Measurements from ENCODE around the gene COPA. TPM values are rescaled to one million over a fixed set of nuclear protein-coding genes. Genes with fewer than 3 reads are reported as not detected.

Gene COPA
- total RNA-seq, 1 donor from 2014 or later, result 281 TPM

DNA sequence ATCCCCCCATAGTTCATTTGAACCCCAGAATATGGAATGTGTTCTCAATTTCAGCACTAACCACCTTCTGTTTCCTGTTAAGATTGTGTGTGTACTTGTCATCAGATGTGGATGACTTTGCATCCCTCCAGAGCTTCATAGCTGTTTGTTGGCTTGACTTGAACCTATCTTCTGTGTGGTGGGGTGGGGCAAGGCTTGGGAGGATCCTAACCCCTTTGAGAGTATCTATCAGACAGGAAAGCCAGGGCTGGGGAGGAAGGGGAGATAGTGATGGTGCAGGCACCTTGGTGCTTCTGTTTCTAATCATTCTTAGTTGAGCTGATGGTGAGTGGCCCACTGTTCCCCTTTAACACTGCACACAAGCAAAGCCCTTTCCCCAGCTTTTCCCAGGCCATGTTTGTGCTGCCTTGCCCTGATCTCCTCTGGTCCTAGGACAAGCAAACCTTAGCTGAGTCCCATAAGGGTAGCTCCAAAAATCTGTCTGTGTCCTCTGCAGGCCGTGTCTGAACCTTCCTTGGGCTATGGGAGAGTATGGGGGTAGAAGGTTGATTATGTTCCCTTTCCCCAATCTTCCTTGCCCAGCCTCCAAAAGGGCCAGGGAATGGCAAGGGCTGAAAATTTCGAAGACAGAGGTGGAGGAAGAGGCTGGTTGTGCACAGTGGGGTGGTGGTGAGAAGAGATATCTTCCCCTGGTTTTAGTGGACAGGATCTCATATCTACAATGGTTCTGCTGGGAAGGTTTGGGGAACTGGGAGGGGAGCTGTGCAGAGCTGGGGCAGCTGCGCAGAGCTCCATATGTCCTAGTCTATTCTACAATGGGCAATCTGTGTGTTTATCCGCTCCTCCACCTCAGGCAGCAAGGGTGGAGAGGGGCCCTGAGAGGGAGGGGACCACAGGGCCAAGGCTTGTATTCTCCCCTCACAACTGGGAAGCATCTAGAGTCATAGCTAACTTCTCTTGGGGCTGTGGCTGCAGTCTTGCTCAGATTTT, 25.2 kb upstream of the COPA start:
- FAIRE-seq, result no peak
- peaks cover 4% of the 10 kb centered on the region for H3K36me3 Mint-ChIP-seq (ENCODE audit: low read depth, unreplicated experiment)
- Histone ChIP-seq H3K27ac (ENCODE audit: low read depth, low read length) (no peak overlapping the region), H3K4me1 (ENCODE audit: insufficient read depth, low read length) (no peaks in the 10 kb centered on the region), H3K4me3 (ENCODE audit: insufficient read depth, low read depth, low read length) (no peak overlapping the region), H3K27me3 (ENCODE audit: insufficient read depth, low read length) (no peaks in the 10 kb centered on the region), H3K9ac (ENCODE audit: low read length) (no peak overlapping the region), H3K4me2 (ENCODE audit: low read length) (no peak overlapping the region), H4K20me1 (ENCODE audit: insufficient read depth, low read length) (no peaks in the 10 kb centered on the region), H3K9me3 (ENCODE audit: insufficient read depth, low read depth, low read length) (no peaks in the 10 kb centered on the region), H3K79me2 (ENCODE audit: insufficient read depth, low read length) (no peaks in the 10 kb centered on the region), H3K36me3 (ENCODE audit: insufficient read depth, low read length) (no peaks in the 10 kb centered on the region), H2AFZ (ENCODE audit: low read depth, low read length) (no peak overlapping the region)
- TF ChIP-seq EZH2 (IDR thresholded peaks at IDR 0.05; ENCODE audit: insufficient read depth, low read length), result no peak
- TF ChIP-seq, protein P1, sequence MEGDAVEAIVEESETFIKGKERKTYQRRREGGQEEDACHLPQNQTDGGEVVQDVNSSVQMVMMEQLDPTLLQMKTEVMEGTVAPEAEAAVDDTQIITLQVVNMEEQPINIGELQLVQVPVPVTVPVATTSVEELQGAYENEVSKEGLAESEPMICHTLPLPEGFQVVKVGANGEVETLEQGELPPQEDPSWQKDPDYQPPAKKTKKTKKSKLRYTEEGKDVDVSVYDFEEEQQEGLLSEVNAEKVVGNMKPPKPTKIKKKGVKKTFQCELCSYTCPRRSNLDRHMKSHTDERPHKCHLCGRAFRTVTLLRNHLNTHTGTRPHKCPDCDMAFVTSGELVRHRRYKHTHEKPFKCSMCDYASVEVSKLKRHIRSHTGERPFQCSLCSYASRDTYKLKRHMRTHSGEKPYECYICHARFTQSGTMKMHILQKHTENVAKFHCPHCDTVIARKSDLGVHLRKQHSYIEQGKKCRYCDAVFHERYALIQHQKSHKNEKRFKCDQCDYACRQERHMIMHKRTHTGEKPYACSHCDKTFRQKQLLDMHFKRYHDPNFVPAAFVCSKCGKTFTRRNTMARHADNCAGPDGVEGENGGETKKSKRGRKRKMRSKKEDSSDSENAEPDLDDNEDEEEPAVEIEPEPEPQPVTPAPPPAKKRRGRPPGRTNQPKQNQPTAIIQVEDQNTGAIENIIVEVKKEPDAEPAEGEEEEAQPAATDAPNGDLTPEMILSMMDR (IDR thresholded peaks at IDR 0.05; ENCODE audit: insufficient read depth, low read depth, low read length), result no peak
- no peaks in the 10 kb centered on the region for H3K4me1 Mint-ChIP-seq (ENCODE audit: low read depth, unreplicated experiment)
- H3K9me3 Mint-ChIP-seq (ENCODE audit: unreplicated experiment), result no peaks in the 10 kb centered on the region
- no peak overlapping the region for H3K27ac Mint-ChIP-seq (ENCODE audit: unreplicated experiment)
- peaks cover 10% of the 10 kb centered on the region for H3K27me3 Mint-ChIP-seq (ENCODE audit: low read depth, unreplicated experiment)
- no peak overlapping the region for H3K4me3 Mint-ChIP-seq (ENCODE audit: unreplicated experiment)
- DNase-seq (ENCODE audit: low read depth), result no peak

DNA sequence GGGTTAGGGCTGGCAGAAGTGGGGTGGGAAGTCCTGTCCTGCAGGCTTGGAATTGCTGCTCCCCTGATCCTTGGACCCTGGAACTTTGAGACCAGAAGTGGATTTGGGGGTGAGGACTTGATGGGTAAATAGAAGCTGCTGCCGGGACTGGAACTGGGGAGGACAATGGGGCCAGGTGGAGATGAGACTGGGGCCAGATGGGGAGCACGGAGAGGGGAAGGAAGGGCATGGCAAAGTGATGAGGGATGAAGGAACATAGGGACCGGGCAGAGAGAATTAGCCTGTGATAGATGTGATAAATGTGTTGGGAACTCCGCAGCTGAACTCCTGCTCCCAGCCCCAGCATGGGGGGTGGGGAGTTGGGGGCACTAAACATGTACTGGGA, 24.5 kb upstream of the COPA start:
- H3K9me3 ChIP-seq (ENCODE audit: insufficient read depth, low read depth, low read length), result no peaks in the 10 kb centered on the region
- FAIRE-seq (no peak), DNase-seq (ENCODE audit: low read depth) (no peak)
- Mint-ChIP-seq H3K27me3 (ENCODE audit: low read depth, unreplicated experiment) (peaks cover 10% of the 10 kb centered on the region), H3K4me3 (ENCODE audit: unreplicated experiment) (no peak overlapping the region), H3K9me3 (ENCODE audit: unreplicated experiment) (no peaks in the 10 kb centered on the region), H3K36me3 (ENCODE audit: low read depth, unreplicated experiment) (peaks cover 4% of the 10 kb centered on the region), H3K4me1 (ENCODE audit: low read depth, unreplicated experiment) (peaks cover 2% of the 10 kb centered on the region), H3K27ac (ENCODE audit: unreplicated experiment) (no peak overlapping the region)
- no peak overlapping the region for H3K4me2 ChIP-seq (ENCODE audit: low read length)
- no peaks in the 10 kb centered on the region for H3K79me2 ChIP-seq (ENCODE audit: insufficient read depth, low read length)
- H3K36me3 ChIP-seq (ENCODE audit: insufficient read depth, low read length), result no peaks in the 10 kb centered on the region
- H3K27me3 ChIP-seq (ENCODE audit: insufficient read depth, low read length), result no peaks in the 10 kb centered on the region
- H3K4me3 ChIP-seq (ENCODE audit: insufficient read depth, low read depth, low read length), result no peak overlapping the region
- no peaks in the 10 kb centered on the region for H4K20me1 ChIP-seq (ENCODE audit: insufficient read depth, low read length)
- no peak for TF ChIP-seq EZH2 (IDR thresholded peaks at IDR 0.05; ENCODE audit: insufficient read depth, low read length)
- TF ChIP-seq, protein P1 (IDR thresholded peaks at IDR 0.05; ENCODE audit: insufficient read depth, low read depth, low read length), result no peak
- H3K9ac ChIP-seq (ENCODE audit: low read length), result no peak overlapping the region
- no peak overlapping the region for H3K27ac ChIP-seq (ENCODE audit: low read depth, low read length)
- no peaks in the 10 kb centered on the region for H3K4me1 ChIP-seq (ENCODE audit: insufficient read depth, low read length)
- H2AFZ ChIP-seq (ENCODE audit: low read depth, low read length), result no peak overlapping the region
